Measurements from ENCODE around the gene KCNIP2. TPM values are rescaled to one million over a fixed set of nuclear protein-coding genes. Genes with fewer than 3 reads are reported as not detected.

KCNIP2 gene
- total and polyA plus RNA-seq, 4 donors: 0.18 to 2.0 (median 0.72) TPM

DNA sequence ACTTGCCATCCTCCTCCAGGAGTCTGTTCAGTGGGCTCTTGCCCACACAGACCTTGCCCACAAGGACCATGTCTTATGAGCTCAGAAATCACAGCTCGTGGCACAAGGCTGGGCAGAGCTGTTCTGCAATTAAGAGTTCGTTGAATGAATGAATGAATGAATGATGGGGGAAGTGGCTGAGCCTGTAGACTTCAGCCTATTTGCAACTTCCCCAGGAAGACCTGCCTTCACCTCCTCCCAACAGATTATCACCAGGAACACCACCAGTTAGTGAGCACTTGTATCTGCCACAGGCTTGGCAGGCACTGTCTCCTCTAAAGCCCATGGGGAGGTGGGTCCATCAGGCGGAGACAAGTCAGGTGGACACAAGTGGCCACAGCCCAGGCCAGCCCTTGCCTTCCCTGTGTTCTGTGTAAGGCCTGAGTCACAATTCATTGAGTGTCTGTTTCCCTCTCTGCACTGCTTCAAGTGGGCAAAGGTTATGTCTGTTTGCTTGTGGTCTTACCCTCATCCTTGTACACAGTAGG, 65.9 kb downstream of the KCNIP2 start:
- Histone ChIP-seq H3K9me3 (ENCODE audit: control insufficient read depth in 4 of 4, low read length in 3 of 4) (no peaks in the 10 kb centered on the region), H3K36me3 (ENCODE audit: control insufficient read depth in 4 of 4, insufficient read depth in 3 of 4, low read depth in 1 of 4, low read length in 3 of 4) (no peaks in the 10 kb centered on the region), H3K4me1 (ENCODE audit: control insufficient read depth in 4 of 4, insufficient read depth in 4 of 4, low read length in 3 of 4) (peaks cover 19 to 42% (median 24%) of the 10 kb centered on the region in 4 donors), H3K4me3 (ENCODE audit: low read depth in 1 of 3, low read length in 3 of 3) (no peak overlapping the region), H3K9ac (ENCODE audit: low read depth in 1 of 2, low read length in 2 of 2) (no peak overlapping the region), H3K27ac (ENCODE audit: low read depth in 1 of 2, low read length in 2 of 2) (no peak overlapping the region), H3K27me3 (ENCODE audit: control insufficient read depth in 4 of 4, insufficient read depth in 4 of 4, low read length in 3 of 4) (peaks cover 0 to 15% (median 1%) of the 10 kb centered on the region in 4 donors)
- no peak for DNase-seq (ENCODE audit: low spot score)
- 92% methylated on average over 3 of the region's 3 CpGs for WGBS
- TF ChIP-seq YY1 (IDR thresholded peaks at IDR 0.05) (no peak), RXRA (IDR thresholded peaks at IDR 0.05) (no peak), SP1 (IDR thresholded peaks at IDR 0.05) (no peak), TAF1 (conservative IDR thresholded peaks at IDR 0.05) (no peak), RAD21 (IDR thresholded peaks at IDR 0.05) (no peak), FOXA2 (IDR thresholded peaks at IDR 0.05) (no peak), NR2F2 (IDR thresholded peaks at IDR 0.05) (no peak), FOXA1 (IDR thresholded peaks at IDR 0.05) (no peak), HNF4G (IDR thresholded peaks at IDR 0.05) (no peak), GABPA (IDR thresholded peaks at IDR 0.05 in 1 of 2, conservative IDR thresholded peaks at IDR 0.05 in 1 of 2) (no peak), EGR1 (IDR thresholded peaks at IDR 0.05; ENCODE audit: low read depth in 2 of 2) (no peak), JUND (IDR thresholded peaks at IDR 0.05) (no peak), HNF4A (conservative IDR thresholded peaks at IDR 0.05) (no peak)
- TF ChIP-seq, protein P1, sequence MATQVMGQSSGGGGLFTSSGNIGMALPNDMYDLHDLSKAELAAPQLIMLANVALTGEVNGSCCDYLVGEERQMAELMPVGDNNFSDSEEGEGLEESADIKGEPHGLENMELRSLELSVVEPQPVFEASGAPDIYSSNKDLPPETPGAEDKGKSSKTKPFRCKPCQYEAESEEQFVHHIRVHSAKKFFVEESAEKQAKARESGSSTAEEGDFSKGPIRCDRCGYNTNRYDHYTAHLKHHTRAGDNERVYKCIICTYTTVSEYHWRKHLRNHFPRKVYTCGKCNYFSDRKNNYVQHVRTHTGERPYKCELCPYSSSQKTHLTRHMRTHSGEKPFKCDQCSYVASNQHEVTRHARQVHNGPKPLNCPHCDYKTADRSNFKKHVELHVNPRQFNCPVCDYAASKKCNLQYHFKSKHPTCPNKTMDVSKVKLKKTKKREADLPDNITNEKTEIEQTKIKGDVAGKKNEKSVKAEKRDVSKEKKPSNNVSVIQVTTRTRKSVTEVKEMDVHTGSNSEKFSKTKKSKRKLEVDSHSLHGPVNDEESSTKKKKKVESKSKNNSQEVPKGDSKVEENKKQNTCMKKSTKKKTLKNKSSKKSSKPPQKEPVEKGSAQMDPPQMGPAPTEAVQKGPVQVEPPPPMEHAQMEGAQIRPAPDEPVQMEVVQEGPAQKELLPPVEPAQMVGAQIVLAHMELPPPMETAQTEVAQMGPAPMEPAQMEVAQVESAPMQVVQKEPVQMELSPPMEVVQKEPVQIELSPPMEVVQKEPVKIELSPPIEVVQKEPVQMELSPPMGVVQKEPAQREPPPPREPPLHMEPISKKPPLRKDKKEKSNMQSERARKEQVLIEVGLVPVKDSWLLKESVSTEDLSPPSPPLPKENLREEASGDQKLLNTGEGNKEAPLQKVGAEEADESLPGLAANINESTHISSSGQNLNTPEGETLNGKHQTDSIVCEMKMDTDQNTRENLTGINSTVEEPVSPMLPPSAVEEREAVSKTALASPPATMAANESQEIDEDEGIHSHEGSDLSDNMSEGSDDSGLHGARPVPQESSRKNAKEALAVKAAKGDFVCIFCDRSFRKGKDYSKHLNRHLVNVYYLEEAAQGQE (IDR thresholded peaks at IDR 0.05): no peak
- TF ChIP-seq, protein P2, sequence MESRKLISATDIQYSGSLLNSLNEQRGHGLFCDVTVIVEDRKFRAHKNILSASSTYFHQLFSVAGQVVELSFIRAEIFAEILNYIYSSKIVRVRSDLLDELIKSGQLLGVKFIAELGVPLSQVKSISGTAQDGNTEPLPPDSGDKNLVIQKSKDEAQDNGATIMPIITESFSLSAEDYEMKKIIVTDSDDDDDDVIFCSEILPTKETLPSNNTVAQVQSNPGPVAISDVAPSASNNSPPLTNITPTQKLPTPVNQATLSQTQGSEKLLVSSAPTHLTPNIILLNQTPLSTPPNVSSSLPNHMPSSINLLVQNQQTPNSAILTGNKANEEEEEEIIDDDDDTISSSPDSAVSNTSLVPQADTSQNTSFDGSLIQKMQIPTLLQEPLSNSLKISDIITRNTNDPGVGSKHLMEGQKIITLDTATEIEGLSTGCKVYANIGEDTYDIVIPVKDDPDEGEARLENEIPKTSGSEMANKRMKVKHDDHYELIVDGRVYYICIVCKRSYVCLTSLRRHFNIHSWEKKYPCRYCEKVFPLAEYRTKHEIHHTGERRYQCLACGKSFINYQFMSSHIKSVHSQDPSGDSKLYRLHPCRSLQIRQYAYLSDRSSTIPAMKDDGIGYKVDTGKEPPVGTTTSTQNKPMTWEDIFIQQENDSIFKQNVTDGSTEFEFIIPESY (IDR thresholded peaks at IDR 0.05): no peak
- TF ChIP-seq, protein P3, sequence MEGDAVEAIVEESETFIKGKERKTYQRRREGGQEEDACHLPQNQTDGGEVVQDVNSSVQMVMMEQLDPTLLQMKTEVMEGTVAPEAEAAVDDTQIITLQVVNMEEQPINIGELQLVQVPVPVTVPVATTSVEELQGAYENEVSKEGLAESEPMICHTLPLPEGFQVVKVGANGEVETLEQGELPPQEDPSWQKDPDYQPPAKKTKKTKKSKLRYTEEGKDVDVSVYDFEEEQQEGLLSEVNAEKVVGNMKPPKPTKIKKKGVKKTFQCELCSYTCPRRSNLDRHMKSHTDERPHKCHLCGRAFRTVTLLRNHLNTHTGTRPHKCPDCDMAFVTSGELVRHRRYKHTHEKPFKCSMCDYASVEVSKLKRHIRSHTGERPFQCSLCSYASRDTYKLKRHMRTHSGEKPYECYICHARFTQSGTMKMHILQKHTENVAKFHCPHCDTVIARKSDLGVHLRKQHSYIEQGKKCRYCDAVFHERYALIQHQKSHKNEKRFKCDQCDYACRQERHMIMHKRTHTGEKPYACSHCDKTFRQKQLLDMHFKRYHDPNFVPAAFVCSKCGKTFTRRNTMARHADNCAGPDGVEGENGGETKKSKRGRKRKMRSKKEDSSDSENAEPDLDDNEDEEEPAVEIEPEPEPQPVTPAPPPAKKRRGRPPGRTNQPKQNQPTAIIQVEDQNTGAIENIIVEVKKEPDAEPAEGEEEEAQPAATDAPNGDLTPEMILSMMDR (IDR thresholded peaks at IDR 0.05; ENCODE audit: low read depth, low read length, missing input control): no peak
- TF ChIP-seq, protein P4, sequence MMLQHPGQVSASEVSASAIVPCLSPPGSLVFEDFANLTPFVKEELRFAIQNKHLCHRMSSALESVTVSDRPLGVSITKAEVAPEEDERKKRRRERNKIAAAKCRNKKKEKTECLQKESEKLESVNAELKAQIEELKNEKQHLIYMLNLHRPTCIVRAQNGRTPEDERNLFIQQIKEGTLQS (IDR thresholded peaks at IDR 0.05): no peak
- TF ChIP-seq, protein P5, sequence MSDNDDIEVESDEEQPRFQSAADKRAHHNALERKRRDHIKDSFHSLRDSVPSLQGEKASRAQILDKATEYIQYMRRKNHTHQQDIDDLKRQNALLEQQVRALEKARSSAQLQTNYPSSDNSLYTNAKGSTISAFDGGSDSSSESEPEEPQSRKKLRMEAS (IDR thresholded peaks at IDR 0.05): no peak

Measured in liver (tissue), 9 donors.